SJSA1 (cell line): Measurements from ENCODE around the gene SP6. TPM values are rescaled to one million over a fixed set of nuclear protein-coding genes. Genes with fewer than 3 reads are reported as not detected.

Source experiments
- DNase-seq, 2 experiments: peaks; one replicate each; pipeline ENCODE4 v3.0.0-alpha.2; 2015 to 2020; ENCODE audit warnings: low spot score in 2 of 2, low read depth in 1 of 2
- H3K27ac ChIP-seq: fragments of 250-450 bp; sonication (Bioruptor Pico); 2 replicates; pipeline ENCODE4 v1.5.1; 2020; ENCODE audit warnings: mild to moderate bottlenecking, moderate library complexity
- H3K27me3 ChIP-seq: fragments of 250-450 bp; sonication (Bioruptor Pico); replicated peaks from 2 replicates; pipeline ENCODE4 v1.5.1; 2020; ENCODE audit warnings: mild to moderate bottlenecking, moderate library complexity
- H3K36me3 ChIP-seq: fragments of 250-450 bp; sonication (Bioruptor Pico); 2 replicates; pipeline ENCODE4 v1.5.1; 2020; ENCODE audit warnings: mild to moderate bottlenecking
- H3K4me1 ChIP-seq: fragments of 250-450 bp; sonication (Bioruptor Pico); replicated peaks from 2 replicates; pipeline ENCODE4 v1.6.1; 2021; ENCODE audit warnings: mild to moderate bottlenecking
- H3K4me3 ChIP-seq: fragments of 250-450 bp; sonication (Bioruptor Pico); 2 replicates; pipeline ENCODE4 v1.5.1; 2020; ENCODE audit warnings: mild to moderate bottlenecking
- H3K9me3 ChIP-seq: fragments of 250-450 bp; sonication (Bioruptor Pico); replicated peaks from 2 replicates; pipeline ENCODE4 v1.5.1; 2020; ENCODE audit warnings: mild to moderate bottlenecking
- total RNA-seq: library from RNA; depleted of rRNA; stranded (reverse); fragments of >200 nt; shearing (Covaris generic); gene quantifications from 2 replicates; pipeline ENCODE4 v1.2.3, GENCODE V29; 2014

Gene SP6
- total RNA-seq, 1 experiment from 2014 or later: not detected

DNA sequence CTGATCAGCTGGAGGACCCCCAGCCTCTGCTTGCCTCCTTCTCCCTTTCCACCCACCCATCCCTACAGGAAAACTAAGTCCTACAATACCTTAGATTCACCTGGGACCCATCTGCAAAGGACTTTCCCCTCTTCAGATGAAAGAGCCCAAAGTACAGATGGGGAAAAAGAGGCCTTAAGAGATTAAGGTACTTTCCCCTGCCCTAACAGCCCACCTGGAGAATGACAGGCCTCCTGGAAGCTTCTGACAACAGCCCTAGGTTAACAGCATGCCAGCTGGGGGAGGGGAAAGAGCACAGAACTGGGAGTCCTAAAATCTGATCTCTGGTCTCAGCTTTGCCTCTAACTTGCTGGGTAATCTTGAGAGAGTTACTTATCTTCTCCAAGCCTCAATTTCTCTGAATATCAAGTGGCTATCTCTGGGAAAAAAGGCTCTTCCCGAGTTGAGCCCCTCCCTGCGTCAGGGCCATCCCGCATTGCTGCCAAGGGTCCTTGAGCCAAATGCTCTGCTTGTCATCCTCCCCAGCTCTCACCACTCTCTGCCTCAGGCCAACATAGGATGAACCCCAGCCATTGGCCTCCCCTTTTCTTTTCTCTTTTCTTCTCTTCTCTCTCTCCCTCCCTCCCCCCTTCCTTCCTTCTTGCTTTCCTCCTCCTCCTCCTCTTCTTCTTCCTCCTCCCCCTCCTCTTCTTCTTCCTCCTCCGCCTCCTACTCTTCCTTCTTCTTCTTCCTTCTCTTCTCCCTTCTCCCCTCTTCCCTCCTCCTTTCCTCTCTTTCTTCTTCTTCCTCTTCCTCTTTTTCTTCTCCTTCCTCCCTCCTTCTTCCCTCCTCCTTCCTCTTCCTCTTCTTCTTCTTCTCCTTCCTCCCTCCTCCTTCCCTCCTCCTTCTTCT, 22.5 kb upstream of the SP6 start:
- no peak overlapping the region for H3K27ac ChIP-seq
- H3K4me3 ChIP-seq: no peak overlapping the region
- H3K27me3 ChIP-seq: peaks cover 59% of the 10 kb centered on the region
- no peak for DNase-seq
- 0 out of 2 replicates have a peak, but pooled peaks cover 3% of the 10 kb centered on the region for H3K9me3 ChIP-seq
- H3K36me3 ChIP-seq: no peaks in the 10 kb centered on the region
- no peaks in the 10 kb centered on the region for H3K4me1 ChIP-seq

DNA sequence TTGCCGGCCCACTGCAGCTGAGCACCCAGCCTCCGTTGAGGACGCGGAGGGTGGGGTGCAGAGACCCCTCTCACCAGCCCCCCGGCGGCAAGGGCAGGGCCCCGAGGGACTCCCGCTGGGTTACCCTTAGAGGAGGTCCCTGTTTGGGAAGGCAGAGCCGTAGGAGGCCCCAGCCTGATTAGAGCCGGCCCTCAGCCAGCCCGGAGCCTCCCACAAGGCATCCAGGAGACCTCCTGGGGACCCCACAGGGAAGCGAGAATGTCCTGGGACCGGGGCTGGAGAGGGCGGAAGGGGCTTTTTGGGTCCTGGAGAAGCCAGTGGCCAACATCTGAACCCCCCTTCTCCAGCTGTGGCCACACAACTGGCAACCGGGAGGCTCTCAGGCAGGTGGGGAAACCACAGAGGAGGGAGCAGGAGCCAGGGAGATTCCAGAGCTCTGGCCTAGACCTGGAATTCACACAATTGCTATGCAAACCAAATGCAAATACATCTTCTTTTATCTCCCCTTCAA, 21.7 kb upstream of the SP6 start:
- H3K27me3 ChIP-seq: peaks cover 54% of the 10 kb centered on the region
- no peaks in the 10 kb centered on the region for H3K4me1 ChIP-seq
- H3K36me3 ChIP-seq: no peaks in the 10 kb centered on the region
- H3K4me3 ChIP-seq: no peak overlapping the region
- no peak for DNase-seq
- H3K27ac ChIP-seq: no peak overlapping the region
- 0 out of 2 replicates have a peak, but pooled peaks cover 3% of the 10 kb centered on the region for H3K9me3 ChIP-seq

DNA sequence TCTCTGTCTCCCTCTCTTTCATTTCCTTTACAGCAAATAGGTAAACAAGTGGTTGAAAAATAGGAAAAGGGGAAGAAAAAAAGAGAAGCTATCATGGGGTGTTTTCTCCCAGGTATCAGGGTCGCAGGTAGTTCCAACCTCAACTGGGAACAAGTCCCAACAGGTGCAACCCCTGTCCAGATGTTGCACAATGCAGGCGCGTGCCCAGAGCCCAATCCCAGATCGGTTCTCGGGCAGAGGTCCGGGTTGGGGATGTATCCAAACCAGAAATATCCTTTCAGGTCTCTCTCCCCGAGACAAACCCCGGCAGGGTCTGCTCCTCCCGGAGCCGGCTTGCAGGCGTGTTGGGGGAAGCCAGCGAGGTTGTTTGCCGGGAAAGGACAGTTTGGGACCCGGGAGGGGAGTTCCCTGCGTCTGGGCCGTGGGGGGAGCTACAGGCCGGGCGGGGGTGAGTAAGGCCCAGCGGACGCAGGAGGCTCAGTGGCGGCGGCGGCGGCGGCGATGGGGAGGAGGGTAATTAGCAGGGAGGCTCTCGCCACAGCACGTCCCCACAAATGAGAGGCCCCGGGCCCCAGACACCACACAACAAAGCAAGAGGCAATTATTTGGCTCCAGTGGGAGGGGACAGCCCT, 21.2 kb upstream of the SP6 start:
- Histone ChIP-seq H3K27me3 (peaks cover 54% of the 10 kb centered on the region), H3K9me3 (0 out of 2 replicates have a peak, but pooled peaks cover 3% of the 10 kb centered on the region), H3K4me1 (no peaks in the 10 kb centered on the region), H3K27ac (no peak overlapping the region), H3K36me3 (no peaks in the 10 kb centered on the region), H3K4me3 (no peak overlapping the region)
- DNase-seq: no peak

DNA sequence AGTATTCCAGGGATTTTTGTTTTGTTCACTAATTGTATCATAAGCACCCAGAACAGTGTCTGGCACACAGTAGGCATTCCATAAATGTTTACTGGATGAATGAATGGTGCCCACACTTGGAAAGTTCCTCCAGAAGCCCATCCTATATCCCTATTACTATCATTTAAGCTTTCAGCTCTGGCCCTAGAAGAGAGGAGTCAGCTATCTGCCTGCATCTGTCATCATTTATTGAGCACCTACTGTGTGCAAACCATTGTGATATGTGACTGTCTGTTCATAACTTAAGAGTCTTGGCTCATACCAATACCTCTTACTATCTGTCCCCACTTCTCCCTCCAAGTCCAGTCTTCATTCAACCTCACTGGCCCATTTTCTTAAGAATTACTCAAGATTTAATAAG, 20.1 kb upstream of the SP6 start:
- Histone ChIP-seq H3K4me3 (no peak overlapping the region), H3K4me1 (no peaks in the 10 kb centered on the region), H3K9me3 (0 out of 2 replicates have a peak, but pooled peaks cover 3% of the 10 kb centered on the region), H3K27ac (no peak overlapping the region), H3K27me3 (peaks cover 54% of the 10 kb centered on the region), H3K36me3 (no peaks in the 10 kb centered on the region)
- DNase-seq: no peak

DNA sequence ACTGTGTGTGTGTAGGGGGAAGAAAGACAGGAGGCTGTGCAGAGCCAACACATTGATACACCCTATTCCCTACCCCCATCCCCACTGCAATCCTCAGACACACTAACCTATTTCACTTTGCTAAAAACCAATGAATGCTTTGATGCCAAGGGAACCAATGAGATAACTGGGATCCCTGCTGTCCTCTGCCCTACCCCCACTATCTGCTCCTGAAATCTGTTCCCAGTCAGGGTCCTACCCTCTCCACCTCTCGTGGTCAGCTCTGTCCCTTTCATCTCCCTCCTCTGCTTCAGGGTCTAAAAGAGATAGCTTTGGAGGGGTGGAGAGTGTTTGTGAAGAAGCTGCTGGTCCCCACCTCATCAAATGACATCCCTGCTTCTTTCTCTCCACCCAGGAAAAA, 19.1 kb upstream of the SP6 start:
- H3K9me3 ChIP-seq: 0 out of 2 replicates have a peak, but pooled peaks cover 3% of the 10 kb centered on the region
- H3K36me3 ChIP-seq: no peaks in the 10 kb centered on the region
- no peaks in the 10 kb centered on the region for H3K4me1 ChIP-seq
- DNase-seq: no peak
- no peak overlapping the region for H3K4me3 ChIP-seq
- no peak overlapping the region for H3K27ac ChIP-seq
- peaks cover 54% of the 10 kb centered on the region for H3K27me3 ChIP-seq

DNA sequence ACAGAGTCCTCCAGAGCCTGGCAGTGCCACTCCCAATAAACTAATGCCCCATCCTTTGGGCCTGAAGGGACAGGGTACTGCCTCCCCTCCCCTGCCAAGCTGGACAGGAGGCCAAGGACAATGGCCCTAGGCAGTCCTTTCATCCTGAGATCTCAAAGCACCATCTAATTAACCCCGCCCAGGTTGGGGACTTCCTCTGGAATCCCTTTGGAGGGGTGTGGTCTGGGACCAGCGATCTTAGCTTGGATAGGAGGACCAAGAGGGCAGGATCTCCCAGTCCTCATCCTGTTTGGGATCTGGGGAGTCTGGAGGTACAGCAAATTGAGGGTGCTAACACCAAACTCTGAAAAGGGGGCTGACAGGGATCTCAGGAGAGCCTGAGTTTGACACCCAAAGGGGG, 18.2 kb upstream of the SP6 start:
- H3K4me3 ChIP-seq: no peak overlapping the region
- 0 out of 2 replicates have a peak, but pooled peaks cover 3% of the 10 kb centered on the region for H3K9me3 ChIP-seq
- H3K27me3 ChIP-seq: peaks cover 48% of the 10 kb centered on the region
- no peaks in the 10 kb centered on the region for H3K4me1 ChIP-seq
- no peak overlapping the region for H3K27ac ChIP-seq
- no peak for DNase-seq
- no peaks in the 10 kb centered on the region for H3K36me3 ChIP-seq

DNA sequence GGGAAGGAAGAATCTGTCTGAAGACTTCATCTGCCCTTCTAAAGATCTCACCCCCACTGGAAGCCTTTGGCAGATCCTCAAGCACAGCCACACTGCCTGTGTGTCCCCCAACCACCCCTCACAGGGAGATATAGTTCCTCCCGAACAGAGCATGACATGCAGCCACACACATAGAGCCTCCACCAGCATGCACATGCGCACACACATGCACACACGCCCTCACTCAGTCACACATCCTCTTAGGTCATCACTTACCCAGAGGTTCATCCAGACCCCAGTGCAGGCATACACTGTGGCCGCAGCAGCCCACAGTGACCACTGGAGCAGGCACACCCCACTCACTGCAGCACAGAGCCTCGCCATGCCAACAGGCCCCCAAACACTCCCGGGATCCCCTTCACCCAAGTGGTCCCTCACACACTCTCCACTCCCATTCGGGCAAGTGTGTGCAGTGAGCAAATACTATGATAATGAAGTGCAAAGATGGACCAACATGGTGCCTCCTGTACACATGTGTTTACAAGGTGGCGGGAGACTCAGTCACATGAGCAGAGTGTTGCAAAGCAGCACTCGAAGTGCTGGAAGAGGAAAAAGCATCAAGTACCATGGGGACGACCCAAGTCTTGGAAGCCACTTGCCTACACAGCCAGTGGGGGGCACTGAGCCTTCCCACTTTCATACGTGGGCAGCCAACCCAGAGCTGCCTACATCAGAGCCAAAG, 17.0 kb upstream of the SP6 start:
- H3K9me3 ChIP-seq: 0 out of 2 replicates have a peak, but pooled peaks cover 3% of the 10 kb centered on the region
- peaks cover 4% of the 10 kb centered on the region for H3K4me1 ChIP-seq
- H3K4me3 ChIP-seq: no peak overlapping the region
- peaks cover 37% of the 10 kb centered on the region for H3K27me3 ChIP-seq
- H3K27ac ChIP-seq: no peak overlapping the region
- H3K36me3 ChIP-seq: no peaks in the 10 kb centered on the region
- DNase-seq: no peak

DNA sequence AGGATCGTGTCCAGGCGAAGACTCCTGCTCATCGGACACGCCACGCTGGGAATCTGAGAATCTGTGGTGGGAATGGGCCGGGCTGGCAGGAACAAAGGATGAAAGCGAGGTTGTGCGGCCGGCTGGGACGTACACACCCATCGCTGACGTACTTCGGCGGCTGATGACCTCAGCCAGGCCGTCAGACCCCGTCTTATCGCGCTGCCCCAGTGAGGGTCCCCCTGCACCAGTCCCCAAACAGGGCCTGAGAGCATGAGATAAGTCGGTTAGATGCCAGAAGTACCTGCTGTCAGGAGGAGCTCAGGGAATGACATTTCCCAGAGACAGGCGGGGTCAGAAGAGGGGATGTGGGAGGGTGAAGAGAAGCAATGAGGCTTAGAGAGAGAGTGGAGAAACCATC, 16.0 kb upstream of the SP6 start:
- Histone ChIP-seq H3K27me3 (peaks cover 27% of the 10 kb centered on the region), H3K4me3 (no peak overlapping the region), H3K36me3 (no peaks in the 10 kb centered on the region), H3K27ac (no peak overlapping the region), H3K9me3 (0 out of 2 replicates have a peak, but pooled peaks cover 3% of the 10 kb centered on the region), H3K4me1 (peaks cover 10% of the 10 kb centered on the region)
- no peak for DNase-seq

DNA sequence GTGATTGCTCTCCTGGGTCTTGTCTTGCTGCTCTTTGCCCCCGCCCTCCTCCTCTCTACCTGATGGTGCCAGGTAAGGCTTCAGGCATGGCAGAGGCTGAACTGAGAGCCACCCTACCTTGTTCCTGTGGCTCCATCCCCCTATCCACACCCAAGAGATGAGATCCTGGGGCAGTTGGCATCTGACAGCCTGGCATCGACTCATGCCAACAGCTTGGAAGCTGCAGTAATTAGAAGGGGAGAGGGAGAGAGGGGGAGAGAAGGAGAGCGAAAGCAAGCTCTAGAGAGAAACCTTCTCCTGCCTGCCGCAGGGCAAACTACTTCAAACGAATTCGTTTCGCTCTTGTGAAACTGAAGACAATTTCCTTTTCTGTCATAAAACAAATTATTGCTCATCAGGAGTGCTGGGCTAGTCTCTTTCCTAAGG, 13.8 kb upstream of the SP6 start:
- Histone ChIP-seq H3K4me3 (no peak overlapping the region), H3K36me3 (no peaks in the 10 kb centered on the region), H3K9me3 (0 out of 2 replicates have a peak, but pooled peaks cover 3% of the 10 kb centered on the region), H3K4me1 (peaks cover 10% of the 10 kb centered on the region), H3K27me3 (peaks cover 8% of the 10 kb centered on the region), H3K27ac (no peak overlapping the region)
- DNase-seq: no peak

DNA sequence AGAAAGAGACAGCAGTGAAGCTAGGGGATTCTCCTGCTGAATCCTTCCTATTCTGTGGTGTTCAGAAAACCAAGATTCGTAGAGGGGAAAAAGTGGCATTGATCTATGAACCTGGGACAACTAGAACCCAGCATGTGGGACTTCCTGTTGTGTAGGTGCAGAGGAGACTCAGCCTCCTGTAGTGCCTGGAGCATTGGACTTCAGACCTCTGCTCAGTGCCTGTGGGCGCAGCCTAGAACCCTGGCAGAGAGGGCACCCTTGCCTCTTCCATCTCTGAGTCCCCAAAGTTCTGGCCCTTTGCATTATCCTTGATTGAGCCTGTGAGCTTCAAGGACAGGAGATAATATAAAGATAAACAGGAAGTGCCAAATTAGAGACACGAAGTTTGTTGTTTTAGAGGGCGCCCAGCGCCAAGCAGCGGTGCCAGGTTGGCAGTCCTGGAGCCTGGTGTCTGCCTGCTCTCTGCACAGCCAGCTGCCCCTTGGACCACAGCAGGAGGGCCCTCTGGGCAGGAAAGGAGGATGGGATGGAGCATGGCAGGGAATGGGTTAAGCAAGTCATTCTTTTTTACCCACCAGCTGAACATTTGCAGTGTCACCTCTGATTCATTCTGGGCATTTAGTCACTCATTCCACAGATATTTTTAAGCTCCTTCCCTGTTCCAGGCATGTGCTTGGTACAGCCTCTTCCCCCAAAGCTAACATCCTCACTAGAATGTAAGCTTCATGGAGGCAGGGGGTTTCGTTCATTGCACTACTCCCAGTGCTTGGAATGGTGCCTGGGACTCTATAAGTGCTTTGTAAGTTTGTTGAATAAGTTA, 11.9 kb upstream of the SP6 start:
- DNase-seq: peak; percentile 76 to 79
- Histone ChIP-seq H3K36me3 (no peaks in the 10 kb centered on the region), H3K4me3 (no peak overlapping the region), H3K27ac (peak overlapping the region; percentile 53), H3K27me3 (no peaks in the 10 kb centered on the region), H3K9me3 (no peaks in the 10 kb centered on the region), H3K4me1 (peaks cover 10% of the 10 kb centered on the region)

DNA sequence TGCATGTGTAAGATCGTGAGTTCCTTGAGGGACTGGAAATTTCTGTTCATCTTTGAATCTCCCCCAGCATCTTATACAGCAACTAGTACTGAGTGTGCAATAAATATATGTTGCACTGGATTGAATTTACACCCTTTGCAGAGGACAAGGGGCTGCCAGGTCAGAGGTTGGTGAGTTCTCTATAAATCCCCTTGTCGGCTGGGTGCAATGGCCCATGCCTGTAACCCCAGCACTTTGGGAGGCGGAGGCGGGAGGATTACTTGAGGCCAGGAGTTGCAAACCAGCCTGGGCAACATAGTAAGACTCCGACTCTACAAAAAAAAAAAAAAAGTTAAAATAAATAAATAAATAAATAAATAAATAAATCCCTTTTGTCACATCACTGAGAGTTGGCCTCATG, 9.4 kb upstream of the SP6 start:
- H3K4me1 ChIP-seq: peaks cover 10% of the 10 kb centered on the region
- H3K27ac ChIP-seq: no peak overlapping the region
- DNase-seq: no peak
- H3K27me3 ChIP-seq: peaks cover 11% of the 10 kb centered on the region
- H3K36me3 ChIP-seq: no peaks in the 10 kb centered on the region
- no peak overlapping the region for H3K4me3 ChIP-seq
- H3K9me3 ChIP-seq: no peaks in the 10 kb centered on the region

DNA sequence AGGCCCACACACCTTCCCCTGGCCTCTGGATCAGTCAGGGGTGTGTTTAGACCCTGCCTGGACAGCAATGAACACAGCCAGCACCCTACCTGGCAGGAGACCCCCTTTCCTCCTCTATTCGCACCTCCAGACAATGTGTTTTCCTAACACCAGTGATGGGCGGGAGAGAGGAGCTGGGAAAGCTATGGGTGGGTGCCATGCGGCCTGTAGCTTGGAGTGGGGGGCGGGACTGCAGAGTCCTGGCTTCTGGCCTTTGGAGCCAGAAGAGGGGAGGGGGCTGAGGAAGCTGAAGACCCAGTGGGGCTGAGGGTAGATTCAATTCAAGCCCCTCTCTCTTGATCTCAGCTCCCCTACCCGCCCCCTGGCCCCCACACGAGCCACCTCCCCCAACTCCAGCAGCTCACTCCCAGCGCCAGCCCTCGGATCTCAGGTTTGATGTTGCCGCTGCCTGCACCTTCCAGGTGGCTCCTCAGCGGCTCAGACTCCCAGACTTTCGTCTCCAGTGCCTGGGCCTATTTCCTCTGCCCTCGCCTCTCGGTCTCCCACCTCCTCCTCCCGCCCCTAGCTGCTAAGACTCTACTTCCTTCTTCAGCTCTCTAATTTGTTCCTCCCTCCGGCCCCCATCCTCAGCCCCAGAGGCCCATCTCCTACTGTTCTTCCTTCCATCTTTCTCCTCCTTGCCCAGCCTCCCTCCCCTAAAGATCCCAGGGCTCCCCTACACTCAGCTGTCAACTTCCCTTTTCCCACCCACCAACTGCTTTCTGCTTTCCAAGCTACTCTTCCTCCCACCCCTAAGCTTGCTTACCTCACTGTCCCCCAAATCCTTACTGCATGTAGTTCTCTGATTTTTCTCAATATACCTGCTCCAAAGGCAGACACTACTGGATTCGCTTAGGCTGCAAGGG, 6.8 kb upstream of the SP6 start:
- Histone ChIP-seq H3K4me1 (peaks cover 5% of the 10 kb centered on the region), H3K27me3 (peaks cover 37% of the 10 kb centered on the region), H3K36me3 (no peaks in the 10 kb centered on the region), H3K9me3 (no peaks in the 10 kb centered on the region), H3K4me3 (no peak overlapping the region), H3K27ac (no peak overlapping the region)
- no peak for DNase-seq
